HFF-Myc (cell line): ENCODE results near the gene PSMB4.
A peak's percentile ranks its signal among the peaks of the same experiment; 100 is the strongest.
"Not testable (repeated sequence)": the region's sequence is repeated elsewhere in the genome, so short reads cannot be mapped to it uniquely, and the experiment has no call there.

ENCODE experiments used
- DNase-seq: peaks from one replicate; pipeline ENCODE4 v3.0.0-alpha.2; 2011; ENCODE audit warnings: low read depth; ENCODE audit errors: extremely low read depth
- H3K4me3 ChIP-seq: replicated peaks from 2 replicates; pipeline ENCODE4 v1.5.1; 2011; ENCODE audit warnings: low read depth, mild to moderate bottlenecking, control low read depth, low read length
- TF ChIP-seq, protein P1 (sequence below): IDR thresholded peaks from 2 replicates; pipeline ENCODE4 v1.5.1; 2012; ENCODE audit warnings: mild to moderate bottlenecking, low read depth, low read length, control low read depth; ENCODE audit errors: missing control alignments

Gene PSMB4

DNA sequence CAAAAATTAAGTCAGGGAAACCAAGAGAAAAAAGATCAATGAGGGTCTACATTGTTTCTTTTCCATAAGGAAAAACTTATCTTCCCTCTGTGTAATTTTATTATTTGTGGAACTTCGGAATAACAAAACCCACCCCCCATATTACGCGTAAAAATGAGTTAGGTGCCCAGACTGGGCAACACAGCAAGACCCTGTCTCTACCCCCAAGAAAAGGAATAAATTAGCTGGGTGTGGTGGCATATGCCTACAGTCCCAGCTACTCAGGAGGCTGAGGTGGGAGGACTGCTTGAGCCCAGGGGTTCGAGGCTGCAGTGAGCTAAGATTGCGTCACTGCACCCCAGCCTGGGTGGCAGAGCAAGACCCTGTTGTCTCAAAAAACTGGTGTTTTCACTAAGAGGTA, 20.4 kb downstream of the PSMB4 start:
- TF ChIP-seq, protein P1, sequence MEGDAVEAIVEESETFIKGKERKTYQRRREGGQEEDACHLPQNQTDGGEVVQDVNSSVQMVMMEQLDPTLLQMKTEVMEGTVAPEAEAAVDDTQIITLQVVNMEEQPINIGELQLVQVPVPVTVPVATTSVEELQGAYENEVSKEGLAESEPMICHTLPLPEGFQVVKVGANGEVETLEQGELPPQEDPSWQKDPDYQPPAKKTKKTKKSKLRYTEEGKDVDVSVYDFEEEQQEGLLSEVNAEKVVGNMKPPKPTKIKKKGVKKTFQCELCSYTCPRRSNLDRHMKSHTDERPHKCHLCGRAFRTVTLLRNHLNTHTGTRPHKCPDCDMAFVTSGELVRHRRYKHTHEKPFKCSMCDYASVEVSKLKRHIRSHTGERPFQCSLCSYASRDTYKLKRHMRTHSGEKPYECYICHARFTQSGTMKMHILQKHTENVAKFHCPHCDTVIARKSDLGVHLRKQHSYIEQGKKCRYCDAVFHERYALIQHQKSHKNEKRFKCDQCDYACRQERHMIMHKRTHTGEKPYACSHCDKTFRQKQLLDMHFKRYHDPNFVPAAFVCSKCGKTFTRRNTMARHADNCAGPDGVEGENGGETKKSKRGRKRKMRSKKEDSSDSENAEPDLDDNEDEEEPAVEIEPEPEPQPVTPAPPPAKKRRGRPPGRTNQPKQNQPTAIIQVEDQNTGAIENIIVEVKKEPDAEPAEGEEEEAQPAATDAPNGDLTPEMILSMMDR, result no peak
- DNase-seq, result no peak
- H3K4me3 ChIP-seq, result no peak overlapping the region

GRCh38 chr1:151425103-151425502, 25.7 kb downstream of the PSMB4 start:
- DNase-seq, result no peak
- H3K4me3 ChIP-seq, result no peak overlapping the region
- TF ChIP-seq, protein P1, result no peak

- DNase-seq, result no peak
- TF ChIP-seq, protein P1, result no peak
- no peak overlapping the region for H3K4me3 ChIP-seq
These were observed 28.7 kb downstream of the PSMB4 start for GRCh38 chr1:151428068-151428467.

DNA sequence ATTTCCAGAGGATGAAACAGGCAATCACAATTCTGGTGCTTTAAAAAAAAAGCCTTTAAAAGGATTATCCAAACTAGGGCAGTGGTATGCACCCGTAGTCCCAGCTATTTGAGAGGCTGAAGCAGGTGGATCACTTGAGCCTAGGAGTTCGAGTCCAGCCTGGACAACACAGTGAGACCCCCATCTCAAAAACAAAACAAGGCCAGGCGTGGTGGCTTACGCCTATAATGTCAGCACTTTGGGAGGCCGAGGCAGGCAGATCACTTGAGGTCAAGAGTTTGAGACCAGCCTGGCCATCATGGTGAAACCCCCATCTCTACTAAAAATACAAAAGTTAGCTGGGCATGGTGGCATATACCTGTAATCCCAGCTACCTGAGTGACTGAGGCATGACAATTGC, 34.5 kb downstream of the PSMB4 start:
- DNase-seq, H3K4me3 ChIP-seq: not testable (repeated sequence)

DNA sequence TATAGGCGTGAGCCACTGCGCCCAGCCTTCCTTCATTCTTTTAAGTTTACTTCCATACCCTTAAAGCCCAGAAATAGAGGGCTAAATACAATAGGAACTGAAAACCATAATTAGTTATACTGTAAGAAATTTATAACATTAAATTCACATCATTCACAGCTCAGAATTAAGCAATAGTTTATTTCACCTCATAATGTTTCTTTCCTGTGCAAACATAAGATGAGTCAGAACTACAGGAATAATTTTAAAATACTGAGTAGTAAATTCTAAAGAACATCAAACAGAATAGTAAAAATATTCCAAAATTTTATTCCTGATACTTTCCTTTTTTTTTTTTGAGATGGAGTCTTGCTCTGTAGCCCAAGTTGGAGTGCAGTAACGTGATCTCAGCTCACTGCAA, 35.8 kb downstream of the PSMB4 start:
- no peak for DNase-seq
- no peak overlapping the region for H3K4me3 ChIP-seq
- TF ChIP-seq, protein P1, result no peak

DNA sequence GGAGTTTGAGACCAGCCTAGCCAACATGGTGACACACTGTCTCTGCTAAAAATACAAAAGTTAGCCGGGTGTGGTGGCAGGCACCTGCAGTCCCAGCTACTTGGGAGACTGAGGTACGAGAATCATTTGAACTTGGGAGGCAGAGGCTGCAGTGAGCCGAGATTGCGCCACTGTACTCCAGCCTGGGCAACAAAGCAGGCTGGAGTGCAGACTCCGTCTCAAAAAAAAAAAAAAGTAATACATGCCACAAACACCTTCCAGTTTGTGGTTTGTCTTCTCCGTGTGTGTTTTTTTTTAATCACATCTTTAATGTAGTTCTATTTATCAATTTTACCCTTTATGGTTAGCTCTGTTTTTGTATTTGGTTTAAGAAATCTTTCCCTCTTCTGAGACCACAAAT, 37.6 kb downstream of the PSMB4 start:
- DNase-seq, result no peak
- no peak overlapping the region for H3K4me3 ChIP-seq
- TF ChIP-seq, protein P1, result no peak

DNA sequence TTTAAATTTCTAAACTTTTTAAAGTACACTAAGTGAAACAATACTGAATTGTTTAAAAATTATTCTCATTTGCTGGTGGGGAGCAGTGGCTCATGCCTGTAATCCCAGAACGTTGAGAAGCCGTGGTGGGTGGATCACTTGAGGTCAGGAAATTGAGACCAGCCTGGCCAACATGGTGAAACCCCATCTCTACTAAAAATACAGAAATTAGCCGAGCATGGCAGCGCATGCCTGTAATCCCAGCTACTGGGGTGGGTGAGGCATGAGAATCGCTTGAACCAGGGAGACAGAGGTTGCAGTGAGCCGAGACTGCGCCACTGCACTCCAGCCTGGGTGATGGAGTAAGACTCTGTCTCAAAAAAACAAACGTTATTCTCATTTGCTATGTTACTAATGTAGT, 38.0 kb downstream of the PSMB4 start:
- DNase-seq, H3K4me3 ChIP-seq: not testable (repeated sequence)

DNA sequence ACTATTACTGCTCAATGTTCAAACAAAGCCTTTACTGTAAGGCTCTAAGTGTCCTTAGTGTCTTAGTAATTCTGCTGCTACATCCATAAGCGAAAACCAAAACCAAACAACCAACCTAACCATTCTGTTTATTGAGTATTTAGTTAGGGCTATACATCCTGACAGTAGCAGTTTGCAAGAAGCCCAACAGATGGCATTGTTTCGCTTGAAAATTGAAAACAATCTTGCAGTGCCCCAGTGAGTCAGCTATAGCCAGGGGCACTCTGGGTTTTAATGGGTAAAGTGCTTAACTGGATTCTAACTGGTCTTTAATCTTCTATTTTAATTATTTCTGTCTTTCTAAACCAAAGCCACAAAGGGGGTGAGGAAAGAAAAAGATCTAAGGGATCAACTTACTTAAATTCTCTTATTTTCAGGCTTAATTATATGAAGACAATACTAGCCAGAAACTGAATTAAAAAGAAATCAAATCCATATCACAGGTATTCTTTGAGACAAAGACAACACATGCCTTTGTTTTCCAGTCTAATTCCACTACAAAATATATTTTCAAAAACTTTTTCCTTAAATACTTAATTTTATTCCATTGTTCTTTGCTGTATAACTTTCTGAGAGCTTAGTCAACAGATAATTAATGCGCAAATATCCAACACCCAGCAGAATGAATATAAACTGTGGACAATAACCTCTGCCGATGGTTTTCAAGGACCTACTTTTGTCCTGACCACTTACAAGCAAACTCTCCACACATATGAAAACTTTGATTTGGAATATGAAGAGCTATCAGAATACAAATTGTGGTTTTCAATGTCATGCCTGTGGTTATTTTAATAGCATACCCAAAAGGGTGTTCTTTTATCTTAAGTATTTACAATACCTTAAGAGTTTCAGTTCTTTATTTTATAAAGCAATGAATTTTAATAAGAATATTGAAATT, 44.7 kb downstream of the PSMB4 start:
- H3K4me3 ChIP-seq, result no peak overlapping the region
- TF ChIP-seq, protein P1, result peak; percentile 74
- DNase-seq, result peak; percentile 64
